Sigmoid colon (tissue), 4 donors: ENCODE results near the gene EEF2.
"Not testable (repeated sequence)": the region's sequence is repeated elsewhere in the genome, so short reads cannot be mapped to it uniquely, and the experiment has no call there.

ENCODE experiments used
- EP300 ChIP-seq, 4 donors: sonication (generic); formaldehyde crosslinking; IDR thresholded peaks; one replicate each; pipeline ENCODE4 v1.6.1; 2017; ENCODE audit warnings: antibody characterized with exemption in 4 of 4
- POLR2A ChIP-seq, 2 donors: fragments of 450-650 bp; IDR thresholded peaks; one replicate each; pipeline ENCODE4 v1.6.1; 2016; ENCODE audit warnings: antibody characterized with exemption in 2 of 2, mild to moderate bottlenecking in 2 of 2, moderate library complexity in 2 of 2
- POLR2AphosphoS5 ChIP-seq, 4 donors: sonication (generic); formaldehyde crosslinking; IDR thresholded peaks; one replicate each; pipeline ENCODE4 v1.6.1; 2017; ENCODE audit warnings: antibody characterized with exemption in 4 of 4
- TF ChIP-seq, protein P1 (sequence below), 4 experiments: fragments of 450-650 bp in 3 of 4; fragments of 200-600 bp in 1 of 4; IDR thresholded peaks; one replicate each; pipeline ENCODE4 v1.5.1; 2016 to 2019; ENCODE audit warnings: antibody characterized with exemption in 4 of 4, mild to moderate bottlenecking in 3 of 4, moderate library complexity in 2 of 4

DNA sequence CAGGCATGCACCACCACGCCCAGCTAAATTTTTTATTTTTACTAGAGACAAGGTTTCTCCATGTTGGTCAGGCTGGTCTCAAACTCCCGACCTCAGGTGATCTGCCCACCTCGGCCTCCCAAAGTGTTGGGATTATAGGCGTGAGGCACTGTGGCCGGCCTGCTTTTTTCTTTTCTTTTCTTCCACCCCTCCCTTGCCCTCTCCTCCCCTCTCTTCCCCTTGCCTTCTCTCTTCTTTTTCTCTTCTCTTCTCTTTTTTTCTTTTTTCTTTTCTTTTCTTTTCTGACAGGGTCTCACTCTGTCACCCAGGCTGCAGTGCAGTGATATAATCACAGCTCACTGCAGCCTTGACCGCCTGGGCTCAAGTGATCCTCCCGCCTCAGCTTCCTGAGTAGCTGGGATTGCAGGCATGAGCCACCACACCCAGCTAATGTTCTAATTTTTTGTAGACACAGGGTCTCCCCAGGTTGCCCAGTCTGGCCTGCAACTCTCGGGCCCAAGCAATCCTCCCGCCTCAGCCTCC lies 32.4 kb downstream of the EEF2 start:
- TF ChIP-seq POLR2AphosphoS5, EP300, POLR2A (IDR thresholded peaks at IDR 0.05): not testable (repeated sequence)
- TF ChIP-seq, protein P1, sequence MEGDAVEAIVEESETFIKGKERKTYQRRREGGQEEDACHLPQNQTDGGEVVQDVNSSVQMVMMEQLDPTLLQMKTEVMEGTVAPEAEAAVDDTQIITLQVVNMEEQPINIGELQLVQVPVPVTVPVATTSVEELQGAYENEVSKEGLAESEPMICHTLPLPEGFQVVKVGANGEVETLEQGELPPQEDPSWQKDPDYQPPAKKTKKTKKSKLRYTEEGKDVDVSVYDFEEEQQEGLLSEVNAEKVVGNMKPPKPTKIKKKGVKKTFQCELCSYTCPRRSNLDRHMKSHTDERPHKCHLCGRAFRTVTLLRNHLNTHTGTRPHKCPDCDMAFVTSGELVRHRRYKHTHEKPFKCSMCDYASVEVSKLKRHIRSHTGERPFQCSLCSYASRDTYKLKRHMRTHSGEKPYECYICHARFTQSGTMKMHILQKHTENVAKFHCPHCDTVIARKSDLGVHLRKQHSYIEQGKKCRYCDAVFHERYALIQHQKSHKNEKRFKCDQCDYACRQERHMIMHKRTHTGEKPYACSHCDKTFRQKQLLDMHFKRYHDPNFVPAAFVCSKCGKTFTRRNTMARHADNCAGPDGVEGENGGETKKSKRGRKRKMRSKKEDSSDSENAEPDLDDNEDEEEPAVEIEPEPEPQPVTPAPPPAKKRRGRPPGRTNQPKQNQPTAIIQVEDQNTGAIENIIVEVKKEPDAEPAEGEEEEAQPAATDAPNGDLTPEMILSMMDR (IDR thresholded peaks at IDR 0.05) = not testable (repeated sequence)
